HG03095 (cell line): ENCODE results near the gene KIF22.
"Not testable (repeated sequence)": the region's sequence is repeated elsewhere in the genome, so short reads cannot be mapped to it uniquely, and the experiment has no call there.

ENCODE experiments used
- ATAC-seq: cut with Tn5 transposase; IDR thresholded peaks from one replicate; pipeline ENCODE4 v1.9.1; 2021; ENCODE audit warnings: moderate library complexity; ENCODE audit not compliant: unreplicated experiment

The KIF22 gene

GRCh38 chr16:29790183-29790948, at the start of gene KIF22:
Gene KIF22, plus strand, starts transcription at chr16:29790751. Its CDS starts 9 bp downstream, at chr16:29790760.
- ATAC-seq, result peak; percentile 92

- no peak for ATAC-seq
These were observed 47.8 kb upstream of the KIF22 start for GRCh38 chr16:29742683-29743275.

- no peak for ATAC-seq
These were observed 47.1 kb upstream of the KIF22 start for GRCh38 chr16:29743475-29743826.

GRCh38 chr16:29743827-29744531, 46.6 kb upstream of the KIF22 start:
- ATAC-seq, result no peak

- no peak for ATAC-seq
These were observed 45.9 kb upstream of the KIF22 start for GRCh38 chr16:29744541-29745101.

- no peak for ATAC-seq
These were observed 45.3 kb upstream of the KIF22 start for GRCh38 chr16:29745121-29745852.

GRCh38 chr16:29745853-29746345, 44.7 kb upstream of the KIF22 start, which contains the start of gene C16orf54:
Gene C16orf54, minus strand, starts transcription at chr16:29745990. Its CDS starts 1,039 bp downstream, at chr16:29744951.
- no peak for ATAC-seq

GRCh38 chr16:29746518-29746917, 44.0 kb upstream of the KIF22 start:
- ATAC-seq, result not testable (repeated sequence)

GRCh38 chr16:29747947-29748759, 42.4 kb upstream of the KIF22 start:
- no peak for ATAC-seq

- not testable (repeated sequence) for ATAC-seq
These were observed 41.8 kb upstream of the KIF22 start for GRCh38 chr16:29748760-29749149.

GRCh38 chr16:29753516-29753915, 37.0 kb upstream of the KIF22 start:
- ATAC-seq, result no peak

GRCh38 chr16:29756654-29757053, 33.9 kb upstream of the KIF22 start:
- ATAC-seq, result no peak

- ATAC-seq, result not testable (repeated sequence)
These were observed 33.5 kb upstream of the KIF22 start for GRCh38 chr16:29757086-29757485.

GRCh38 chr16:29757950-29758466, 32.5 kb upstream of the KIF22 start:
- no peak for ATAC-seq

- ATAC-seq, result no peak
These were observed 29.8 kb upstream of the KIF22 start for GRCh38 chr16:29760567-29761279.

- not testable (repeated sequence) for ATAC-seq
These were observed 29.3 kb upstream of the KIF22 start for GRCh38 chr16:29761280-29761651.

- no peak for ATAC-seq
These were observed 28.7 kb upstream of the KIF22 start for GRCh38 chr16:29761882-29762281.

GRCh38 chr16:29763326-29763725, 27.2 kb upstream of the KIF22 start:
- ATAC-seq, result no peak
